ENCODE measurements around the gene KLRC4.
"Not testable (repeated sequence)": the region's sequence is repeated elsewhere in the genome, so short reads cannot be mapped to it uniquely, and the experiment has no call there.

The KLRC4 gene

DNA sequence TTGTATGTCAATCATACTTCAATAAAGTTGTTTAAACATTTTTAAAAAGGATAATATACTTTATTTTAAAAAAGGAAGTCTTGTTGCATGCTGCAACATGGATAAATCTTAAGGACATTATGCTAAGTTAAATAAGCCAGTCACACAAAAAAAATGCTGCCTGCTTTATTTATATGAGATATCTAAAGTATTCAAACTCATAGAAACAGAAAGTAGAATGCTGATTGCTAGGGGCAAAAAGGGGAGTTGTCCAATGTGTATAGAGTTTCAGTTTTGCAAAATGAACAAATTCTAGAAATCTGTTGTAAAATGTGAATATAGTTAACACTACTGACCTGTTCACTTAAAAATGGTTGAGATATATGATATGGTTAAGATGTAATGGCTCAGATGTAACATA lies 8.7 kb downstream of the KLRC4 start:
- no peak for DNase-seq (ENCODE audit: low read depth)
- H3K4me3 ChIP-seq (ENCODE audit: low read depth, low read length), result no peak overlapping the region
- TF ChIP-seq CTCF (conservative IDR thresholded peaks at IDR 0.05; ENCODE audit: low read depth, low read length), result no peak

GRCh38 chr12:10398168-10398567 lies 11.4 kb downstream of the KLRC4 start:
- H3K4me3 ChIP-seq (ENCODE audit: low read depth, low read length), result no peak overlapping the region
- TF ChIP-seq CTCF (conservative IDR thresholded peaks at IDR 0.05; ENCODE audit: low read depth, low read length), result no peak
- DNase-seq (ENCODE audit: low read depth), result no peak

- no peak overlapping the region for H3K4me3 ChIP-seq (ENCODE audit: low read depth, low read length)
- TF ChIP-seq CTCF (conservative IDR thresholded peaks at IDR 0.05; ENCODE audit: low read depth, low read length), result no peak
- DNase-seq (ENCODE audit: low read depth), result no peak
Measured at GRCh38 chr12:10397296-10397695, 12.3 kb downstream of the KLRC4 start.

- DNase-seq (ENCODE audit: low read depth); H3K4me3 ChIP-seq (ENCODE audit: low read depth, low read length): not testable (repeated sequence)
Measured at GRCh38 chr12:10396176-10396575, 13.4 kb downstream of the KLRC4 start.

- peak; percentile 94 for DNase-seq (ENCODE audit: low read depth)
- H3K4me3 ChIP-seq (ENCODE audit: low read depth, low read length), result no peak overlapping the region
- no peak for TF ChIP-seq CTCF (conservative IDR thresholded peaks at IDR 0.05; ENCODE audit: low read depth, low read length)
Measured at GRCh38 chr12:10395390-10395998, 14.1 kb downstream of the KLRC4 start.

GRCh38 chr12:10394531-10395152 lies 14.9 kb downstream of the KLRC4 start:
- H3K4me3 ChIP-seq (ENCODE audit: low read depth, low read length); DNase-seq (ENCODE audit: low read depth): not testable (repeated sequence)

DNA sequence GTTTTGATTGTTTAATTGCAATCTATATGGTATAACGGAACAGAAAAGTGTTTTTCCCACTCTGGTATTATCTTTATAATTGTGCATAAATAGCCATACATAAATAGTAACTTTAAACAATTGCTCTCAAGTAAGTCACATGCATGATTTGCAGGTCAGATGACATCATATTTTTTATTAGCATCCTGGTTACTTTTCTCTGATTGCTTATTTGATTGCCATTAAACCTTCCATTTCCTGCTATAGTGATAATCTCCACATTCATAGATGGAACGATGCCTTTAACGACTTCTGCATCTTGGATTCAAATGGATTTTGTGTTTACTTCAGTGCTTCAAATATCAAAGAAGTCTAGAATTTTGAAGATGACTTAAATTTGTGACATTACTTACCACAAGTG lies 16.3 kb downstream of the KLRC4 start:
- no peak for TF ChIP-seq CTCF (conservative IDR thresholded peaks at IDR 0.05; ENCODE audit: low read depth, low read length)
- H3K4me3 ChIP-seq (ENCODE audit: low read depth, low read length), result no peak overlapping the region
- no peak for DNase-seq (ENCODE audit: low read depth)

DNA sequence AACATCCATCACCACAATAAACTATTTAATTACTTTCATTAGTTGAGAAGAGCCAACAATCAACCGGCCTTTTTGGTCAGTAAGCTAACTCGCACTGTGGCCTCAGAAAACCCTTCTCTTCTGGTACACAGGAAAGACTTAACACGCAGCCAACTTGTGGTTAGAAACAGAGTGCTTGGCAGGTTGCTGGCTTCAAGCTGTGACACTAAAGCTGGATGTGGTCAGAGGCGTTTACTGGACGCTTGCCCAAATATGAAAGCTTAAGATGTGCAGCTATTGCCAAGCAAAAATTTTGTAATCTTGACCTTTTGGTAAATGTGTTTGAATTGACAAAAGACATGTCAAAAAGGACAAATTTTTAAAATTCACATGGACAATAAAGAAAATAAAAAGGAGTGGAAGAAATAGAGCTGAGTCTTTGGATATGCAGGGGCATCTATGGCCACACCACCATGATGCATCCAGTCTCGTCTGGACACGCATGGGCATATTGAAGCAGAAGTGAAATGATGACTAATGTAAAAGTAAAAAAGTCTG lies 17.1 kb downstream of the KLRC4 start:
- H3K4me3 ChIP-seq (ENCODE audit: low read depth, low read length), result no peak overlapping the region
- peak; percentile 100 for DNase-seq (ENCODE audit: low read depth)
- TF ChIP-seq CTCF (conservative IDR thresholded peaks at IDR 0.05; ENCODE audit: low read depth, low read length), result no peak

DNA sequence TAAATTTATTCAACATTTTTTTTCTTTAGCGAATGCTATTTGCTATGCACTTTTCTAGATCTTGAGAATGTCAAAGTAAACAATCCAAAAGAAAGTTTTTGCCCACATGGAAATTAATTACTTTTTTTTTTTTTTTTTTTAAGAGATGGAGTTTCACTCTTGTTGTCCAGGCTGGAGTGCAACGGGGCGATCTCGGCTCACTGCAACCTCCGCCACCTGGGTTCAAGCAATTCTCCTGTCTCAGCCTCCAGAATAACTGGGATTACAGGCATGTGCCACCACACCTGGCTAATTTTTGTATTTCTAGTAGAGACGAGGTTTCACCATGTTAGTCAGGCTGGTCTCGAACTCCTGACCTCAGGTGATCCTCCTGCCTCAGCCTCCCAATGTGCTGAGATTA lies 18.6 kb downstream of the KLRC4 start:
- H3K4me3 ChIP-seq (ENCODE audit: low read depth, low read length); DNase-seq (ENCODE audit: low read depth): not testable (repeated sequence)

All from choroid plexus epithelial cell (primary cell).